Muscle layer of duodenum (tissue), 2 donors: ENCODE results near the gene MSH6.
A peak's percentile ranks its signal among the peaks of the same experiment; 100 is the strongest.

Source experiments
- H3K27ac ChIP-seq: one replicate; pipeline ENCODE4 v1.7.0; 2013; ENCODE audit warnings: mild to moderate bottlenecking, low read length
- H3K27me3 ChIP-seq: one replicate; pipeline ENCODE4 v1.7.0; 2013; ENCODE audit warnings: low read depth, mild to moderate bottlenecking, control low read depth, low read length
- H3K36me3 ChIP-seq, 2 donors: one replicate each; pipeline ENCODE4 v1.7.0; 2013; ENCODE audit warnings: low read length in 2 of 2, control low read depth in 1 of 2, mild to moderate bottlenecking in 1 of 2; ENCODE audit not compliant: insufficient read depth in 2 of 2, control insufficient read depth in 1 of 2
- H3K4me1 ChIP-seq, 2 donors: one replicate each; pipeline ENCODE4 v1.7.0; 2013; ENCODE audit warnings: low read length in 2 of 2, mild to moderate bottlenecking in 2 of 2, control low read depth in 1 of 2, moderate library complexity in 1 of 2; ENCODE audit not compliant: insufficient read depth in 2 of 2, control insufficient read depth in 1 of 2
- H3K4me3 ChIP-seq, 2 donors: one replicate each; pipeline ENCODE4 v1.7.0; 2013; ENCODE audit warnings: low read length in 2 of 2, low read depth in 1 of 2, mild to moderate bottlenecking in 1 of 2
- H3K9me3 ChIP-seq, 2 donors: one replicate each; pipeline ENCODE4 v1.7.0; 2013; ENCODE audit warnings: low read length in 2 of 2, control low read depth in 1 of 2, mild to moderate bottlenecking in 1 of 2; ENCODE audit not compliant: control insufficient read depth in 1 of 2
- donor health status: healthy.

The MSH6 gene

DNA sequence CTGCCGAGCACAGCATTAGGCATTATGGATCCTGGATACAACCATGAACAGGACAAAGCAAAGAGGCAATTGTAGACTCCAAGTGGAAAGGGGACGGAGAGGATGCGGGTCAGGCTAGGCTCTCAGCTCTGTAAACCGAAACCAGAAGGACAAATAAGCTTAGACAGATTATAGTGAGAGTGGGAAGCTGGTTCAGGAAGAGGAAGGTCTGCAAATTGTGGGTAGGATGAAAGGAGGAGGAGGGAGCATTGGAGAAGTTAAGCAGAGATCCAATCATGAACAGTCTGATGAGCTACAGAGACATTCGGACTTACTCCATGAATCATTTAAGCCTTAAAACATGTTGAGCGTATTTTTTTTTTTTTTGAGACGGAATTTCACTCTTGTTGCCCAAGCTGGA lies 3.0 kb downstream of the MSH6 start:
- Histone ChIP-seq H3K36me3 (peaks cover 0 to 3% of the 10 kb centered on the region in 2 donors), H3K27me3 (no peaks in the 10 kb centered on the region), H3K27ac (no peak overlapping the region), H3K4me1 (peaks cover 0 to 12% of the 10 kb centered on the region in 2 donors), H3K4me3 (peak overlapping the region in 1 of 2 donors; percentile 33), H3K9me3 (no peaks in the 10 kb centered on the region)

DNA sequence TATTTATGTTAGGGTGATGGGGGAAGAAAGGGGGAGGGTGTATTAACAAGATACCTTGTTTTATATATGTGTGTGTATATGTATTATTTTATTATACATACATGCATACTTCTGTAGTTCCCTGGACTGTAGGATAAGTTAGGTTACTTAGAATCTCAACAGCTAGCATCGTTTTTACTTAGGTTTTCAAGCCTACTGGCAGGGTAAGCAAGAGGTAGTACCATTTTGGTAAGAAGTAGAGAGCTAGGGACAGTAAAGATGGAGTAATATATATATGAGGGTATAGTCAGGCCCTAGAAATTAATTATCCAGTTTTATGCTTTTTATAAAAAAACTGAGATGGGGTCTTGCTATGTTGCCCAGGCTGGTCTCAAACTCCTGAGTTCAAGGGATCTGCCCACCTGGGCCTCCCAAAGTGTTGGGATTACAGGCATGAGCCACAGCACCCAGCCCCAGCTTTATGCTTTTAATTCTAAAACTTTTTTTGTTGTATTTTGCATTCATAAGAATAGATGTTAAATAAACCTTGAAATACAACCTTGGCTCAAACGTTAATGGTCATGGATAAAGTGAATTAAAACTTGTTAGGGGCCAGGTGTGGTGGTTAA lies 13.2 kb downstream of the MSH6 start:
- H3K9me3 ChIP-seq = no peaks in the 10 kb centered on the region
- H3K4me3 ChIP-seq = no peak overlapping the region
- H3K36me3 ChIP-seq = peaks cover 50 to 66% of the 10 kb centered on the region in 2 donors
- no peaks in the 10 kb centered on the region for H3K4me1 ChIP-seq
- no peaks in the 10 kb centered on the region for H3K27me3 ChIP-seq
- H3K27ac ChIP-seq = no peak overlapping the region

DNA sequence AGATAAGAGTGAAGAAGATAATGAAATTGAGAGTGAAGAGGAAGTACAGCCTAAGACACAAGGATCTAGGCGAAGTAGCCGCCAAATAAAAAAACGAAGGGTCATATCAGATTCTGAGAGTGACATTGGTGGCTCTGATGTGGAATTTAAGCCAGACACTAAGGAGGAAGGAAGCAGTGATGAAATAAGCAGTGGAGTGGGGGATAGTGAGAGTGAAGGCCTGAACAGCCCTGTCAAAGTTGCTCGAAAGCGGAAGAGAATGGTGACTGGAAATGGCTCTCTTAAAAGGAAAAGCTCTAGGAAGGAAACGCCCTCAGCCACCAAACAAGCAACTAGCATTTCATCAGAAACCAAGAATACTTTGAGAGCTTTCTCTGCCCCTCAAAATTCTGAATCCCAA lies 15.7 kb downstream of the MSH6 start:
- Histone ChIP-seq H3K36me3 (peaks cover 61 to 72% of the 10 kb centered on the region in 2 donors), H3K27ac (no peak overlapping the region)

DNA sequence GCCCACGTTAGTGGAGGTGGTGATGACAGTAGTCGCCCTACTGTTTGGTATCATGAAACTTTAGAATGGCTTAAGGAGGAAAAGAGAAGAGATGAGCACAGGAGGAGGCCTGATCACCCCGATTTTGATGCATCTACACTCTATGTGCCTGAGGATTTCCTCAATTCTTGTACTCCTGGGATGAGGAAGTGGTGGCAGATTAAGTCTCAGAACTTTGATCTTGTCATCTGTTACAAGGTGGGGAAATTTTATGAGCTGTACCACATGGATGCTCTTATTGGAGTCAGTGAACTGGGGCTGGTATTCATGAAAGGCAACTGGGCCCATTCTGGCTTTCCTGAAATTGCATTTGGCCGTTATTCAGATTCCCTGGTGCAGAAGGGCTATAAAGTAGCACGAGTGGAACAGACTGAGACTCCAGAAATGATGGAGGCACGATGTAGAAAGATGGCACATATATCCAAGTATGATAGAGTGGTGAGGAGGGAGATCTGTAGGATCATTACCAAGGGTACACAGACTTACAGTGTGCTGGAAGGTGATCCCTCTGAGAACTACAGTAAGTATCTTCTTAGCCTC lies 16.2 kb downstream of the MSH6 start:
- H3K27me3 ChIP-seq = no peaks in the 10 kb centered on the region
- no peak overlapping the region for H3K4me3 ChIP-seq
- peaks cover 65 to 77% of the 10 kb centered on the region in 2 donors for H3K36me3 ChIP-seq
- H3K4me1 ChIP-seq = no peaks in the 10 kb centered on the region
- H3K27ac ChIP-seq = no peak overlapping the region
- peaks cover 0 to 8% of the 10 kb centered on the region in 2 donors for H3K9me3 ChIP-seq

More for the DNA sequence above, 15.7 kb downstream of the MSH6 start:
- no peak overlapping the region for H3K4me3 ChIP-seq
- no peaks in the 10 kb centered on the region for H3K4me1 ChIP-seq
- H3K9me3 ChIP-seq = peaks cover 0 to 8% of the 10 kb centered on the region in 2 donors
- H3K27me3 ChIP-seq = no peaks in the 10 kb centered on the region

DNA sequence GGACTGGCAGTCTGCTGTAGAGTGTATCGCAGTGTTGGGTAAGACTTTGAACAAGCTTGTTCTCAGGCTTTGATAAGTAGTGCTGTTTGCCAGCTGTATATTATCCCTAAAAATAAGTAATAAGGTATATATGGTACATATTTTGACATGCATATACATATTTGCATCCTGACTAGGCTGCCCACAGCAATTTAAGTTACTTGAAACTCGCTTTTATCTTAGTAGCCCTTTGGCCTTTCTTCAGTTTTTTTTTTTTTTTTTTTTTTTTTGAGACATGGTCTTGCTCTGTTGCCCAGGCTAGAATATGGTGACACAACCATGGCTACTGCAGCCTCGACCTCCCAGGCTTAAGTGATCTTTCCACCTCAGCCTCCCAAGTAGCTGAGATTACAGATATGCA lies 18.2 kb downstream of the MSH6 start:
- no peak overlapping the region for H3K4me3 ChIP-seq
- H3K27me3 ChIP-seq = no peaks in the 10 kb centered on the region
- H3K36me3 ChIP-seq = peaks cover 78 to 82% of the 10 kb centered on the region in 2 donors
- H3K27ac ChIP-seq = no peak overlapping the region
- peaks cover 0 to 8% of the 10 kb centered on the region in 2 donors for H3K9me3 ChIP-seq
- H3K4me1 ChIP-seq = no peaks in the 10 kb centered on the region

DNA sequence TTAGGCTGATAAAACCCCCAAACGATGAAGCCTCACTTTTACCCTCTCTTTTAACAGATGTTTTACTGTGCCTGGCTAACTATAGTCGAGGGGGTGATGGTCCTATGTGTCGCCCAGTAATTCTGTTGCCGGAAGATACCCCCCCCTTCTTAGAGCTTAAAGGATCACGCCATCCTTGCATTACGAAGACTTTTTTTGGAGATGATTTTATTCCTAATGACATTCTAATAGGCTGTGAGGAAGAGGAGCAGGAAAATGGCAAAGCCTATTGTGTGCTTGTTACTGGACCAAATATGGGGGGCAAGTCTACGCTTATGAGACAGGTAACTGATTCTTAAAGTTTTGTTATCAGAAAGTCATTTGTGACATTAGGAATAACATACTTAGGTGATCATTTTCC lies 20.4 kb downstream of the MSH6 start:
- no peak overlapping the region for H3K4me3 ChIP-seq
- peaks cover 80 to 82% of the 10 kb centered on the region in 2 donors for H3K36me3 ChIP-seq
- H3K27me3 ChIP-seq = no peaks in the 10 kb centered on the region
- H3K4me1 ChIP-seq = no peaks in the 10 kb centered on the region
- peaks cover 0 to 8% of the 10 kb centered on the region in 2 donors for H3K9me3 ChIP-seq
- H3K27ac ChIP-seq = no peak overlapping the region

DNA sequence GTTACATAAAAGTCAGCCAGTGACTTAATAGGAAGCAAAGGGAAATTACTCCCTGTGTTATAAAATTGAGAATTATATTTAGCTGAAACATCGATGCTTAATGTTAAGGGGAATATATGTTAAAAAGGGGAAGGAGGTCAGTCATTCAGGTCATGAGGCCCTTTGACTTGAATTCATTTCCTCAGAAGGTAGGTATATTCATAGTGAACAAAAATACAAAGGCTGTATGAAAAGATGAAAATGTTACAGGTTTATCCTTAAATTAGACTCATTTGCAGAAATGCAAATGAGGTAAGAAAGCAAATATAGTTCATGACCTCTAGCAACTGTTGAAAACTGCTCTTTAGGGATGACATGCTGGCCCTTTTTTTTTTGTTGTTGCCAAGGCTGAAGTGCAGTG lies 20.8 kb downstream of the MSH6 start:
- no peak overlapping the region for H3K4me3 ChIP-seq
- H3K27me3 ChIP-seq = no peaks in the 10 kb centered on the region
- peaks cover 80 to 82% of the 10 kb centered on the region in 2 donors for H3K36me3 ChIP-seq
- no peak overlapping the region for H3K27ac ChIP-seq
- H3K9me3 ChIP-seq = peaks cover 0 to 8% of the 10 kb centered on the region in 2 donors
- no peaks in the 10 kb centered on the region for H3K4me1 ChIP-seq

DNA sequence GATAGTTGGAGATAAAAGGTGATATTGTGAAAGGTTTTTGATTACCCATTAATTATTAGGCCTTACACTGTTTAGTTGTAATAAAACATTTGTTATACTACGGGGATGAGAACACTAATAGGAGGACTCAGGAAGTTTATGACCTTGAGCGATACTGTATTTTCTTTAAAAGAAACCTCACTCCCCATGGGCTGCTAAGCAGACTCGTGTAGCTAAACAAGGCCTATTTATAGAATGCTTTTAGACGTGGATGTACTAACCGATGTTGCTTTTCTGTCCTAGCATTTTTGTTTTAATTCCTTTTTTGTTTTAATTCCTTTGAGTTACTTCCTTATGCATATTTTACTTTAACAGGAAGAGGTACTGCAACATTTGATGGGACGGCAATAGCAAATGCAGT lies 22.9 kb downstream of the MSH6 start:
- no peak overlapping the region for H3K4me3 ChIP-seq
- peaks cover 73 to 78% of the 10 kb centered on the region in 2 donors for H3K36me3 ChIP-seq
- H3K27me3 ChIP-seq = no peaks in the 10 kb centered on the region
- H3K27ac ChIP-seq = no peak overlapping the region
- peaks cover 0 to 8% of the 10 kb centered on the region in 2 donors for H3K9me3 ChIP-seq
- H3K4me1 ChIP-seq = no peaks in the 10 kb centered on the region

DNA sequence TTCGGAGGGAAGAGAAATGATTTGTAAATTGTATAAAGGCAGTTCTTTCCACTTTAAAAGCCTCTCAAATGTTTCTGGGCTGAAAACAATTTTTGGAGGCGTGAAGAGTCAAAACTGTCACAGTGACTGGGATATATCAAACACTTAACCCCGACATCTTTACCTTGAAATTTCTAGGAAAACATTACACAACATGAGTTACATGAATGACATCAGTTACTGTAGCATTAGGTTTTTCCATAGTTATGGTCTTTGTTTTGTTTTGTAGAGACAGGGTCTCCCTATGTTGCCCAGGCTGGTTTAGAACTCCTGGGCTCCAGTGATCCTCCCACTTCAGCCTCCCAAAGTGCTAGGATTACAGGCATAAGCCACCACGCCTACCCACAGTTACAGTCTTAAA lies 25.7 kb downstream of the MSH6 start:
- peaks cover 66 to 72% of the 10 kb centered on the region in 2 donors for H3K36me3 ChIP-seq
- H3K27me3 ChIP-seq = no peaks in the 10 kb centered on the region
- no peaks in the 10 kb centered on the region for H3K4me1 ChIP-seq
- no peak overlapping the region for H3K4me3 ChIP-seq
- no peak overlapping the region for H3K27ac ChIP-seq
- peaks cover 0 to under 1% of the 10 kb centered on the region in 2 donors for H3K9me3 ChIP-seq

DNA sequence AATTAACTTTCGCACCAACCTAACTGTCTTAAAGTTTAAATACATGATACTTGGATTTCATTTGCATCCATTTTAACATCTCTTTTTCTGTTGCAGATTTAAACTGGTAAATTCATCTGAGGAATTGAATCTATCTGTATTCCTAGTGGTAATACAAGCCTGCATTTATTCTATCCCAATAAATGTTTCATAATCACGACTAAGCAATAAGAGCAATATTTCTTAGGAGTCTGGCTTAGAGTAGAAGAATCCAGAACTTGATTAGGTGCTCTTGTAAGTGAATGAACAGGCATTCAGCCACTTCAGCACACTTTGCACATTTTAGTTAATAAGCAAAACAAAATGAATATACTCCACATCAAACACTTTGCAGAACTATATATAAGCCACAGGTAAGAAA lies 27.0 kb downstream of the MSH6 start:
- Histone ChIP-seq H3K9me3 (no peaks in the 10 kb centered on the region), H3K36me3 (peaks cover 59 to 64% of the 10 kb centered on the region in 2 donors), H3K27me3 (no peaks in the 10 kb centered on the region), H3K4me3 (no peak overlapping the region), H3K27ac (no peak overlapping the region), H3K4me1 (no peaks in the 10 kb centered on the region)

DNA sequence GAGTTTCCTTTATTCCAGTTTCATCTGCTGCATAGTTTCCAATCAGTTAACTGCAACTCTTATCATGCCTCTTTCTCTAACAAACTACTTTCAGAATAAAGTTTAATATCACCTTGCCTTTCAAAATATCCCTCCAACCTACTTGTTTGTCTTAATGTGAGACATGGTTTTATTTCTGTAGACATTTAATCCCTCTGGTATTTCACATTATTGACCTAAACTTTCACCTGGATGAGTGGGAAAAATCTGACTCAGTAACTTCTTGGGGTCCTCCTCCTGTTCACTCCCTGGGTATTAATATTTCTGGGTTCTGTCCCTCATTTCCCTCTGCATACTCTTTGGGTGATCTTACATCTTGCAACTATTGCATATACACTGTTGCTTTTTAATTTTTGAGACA lies 27.9 kb downstream of the MSH6 start:
- Histone ChIP-seq H3K9me3 (no peaks in the 10 kb centered on the region), H3K4me3 (no peak overlapping the region), H3K27ac (no peak overlapping the region), H3K36me3 (peaks cover 58 to 64% of the 10 kb centered on the region in 2 donors), H3K27me3 (no peaks in the 10 kb centered on the region), H3K4me1 (no peaks in the 10 kb centered on the region)

DNA sequence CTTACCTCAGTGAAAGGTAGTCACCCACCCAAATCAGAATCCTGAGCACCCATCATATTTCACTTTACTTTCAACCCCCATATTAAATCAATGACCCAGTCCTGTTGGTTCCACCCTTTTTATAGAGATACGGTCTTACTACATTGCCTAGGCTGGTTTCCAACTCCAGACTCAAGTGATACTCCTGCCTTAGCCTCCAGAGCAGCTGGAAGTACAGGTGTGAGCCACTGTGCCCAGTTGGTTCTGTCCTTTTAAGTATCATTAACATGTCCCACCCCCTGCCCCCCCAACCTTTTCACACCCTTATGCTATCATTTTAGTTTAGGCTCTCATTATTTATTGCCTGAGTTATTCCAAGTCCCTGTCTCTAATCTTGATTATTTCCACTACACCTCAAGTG lies 28.7 kb downstream of the MSH6 start:
- H3K27me3 ChIP-seq = no peaks in the 10 kb centered on the region
- H3K4me3 ChIP-seq = no peak overlapping the region
- peaks cover 52 to 65% of the 10 kb centered on the region in 2 donors for H3K36me3 ChIP-seq
- H3K9me3 ChIP-seq = no peaks in the 10 kb centered on the region
- H3K27ac ChIP-seq = no peak overlapping the region
- H3K4me1 ChIP-seq = no peaks in the 10 kb centered on the region
